Transverse colon (tissue), 4 donors: ENCODE measurements around the gene DTX3.

ENCODE experiments used
- CTCF ChIP-seq, 5 experiments: fragments of 200-600 bp in 3 of 5; fragments of 450-650 bp in 2 of 5; sonication (generic) in 3 of 5; IDR thresholded peaks; 1 replicate in 2 of 5; 2 replicates in 3 of 5; pipeline ENCODE4 v1.5.1; 2016 to 2017; ENCODE audit warnings: antibody characterized with exemption in 5 of 5, inconsistent platforms in 3 of 5, mild to moderate bottlenecking in 2 of 5, moderate library complexity in 1 of 5
- EP300 ChIP-seq: sonication (generic); formaldehyde crosslinking; IDR thresholded peaks from one replicate; pipeline ENCODE4 v1.6.1; 2017; ENCODE audit warnings: antibody characterized with exemption, low read depth
- POLR2AphosphoS5 ChIP-seq, 3 donors: sonication (generic); formaldehyde crosslinking; IDR thresholded peaks; one replicate each; pipeline ENCODE4 v1.6.1; 2016; ENCODE audit warnings: antibody characterized with exemption in 3 of 3

GRCh38 chr12:57591782-57592325 lies 12.8 kb upstream of the DTX3 start:
- TF ChIP-seq CTCF (IDR thresholded peaks at IDR 0.05) (no peak), EP300 (no peak), POLR2AphosphoS5 (IDR thresholded peaks at IDR 0.05) (no peak)
